Right ventricle myocardium superior (tissue), 1 donor: ENCODE measurements around the gene NLE1. TPM values are rescaled to one million over a fixed set of nuclear protein-coding genes. Genes with fewer than 3 reads are reported as not detected.
"Not testable (repeated sequence)": the region's sequence is repeated elsewhere in the genome, so short reads cannot be mapped to it uniquely, and the experiment has no call there.

Experiments
- ATAC-seq: fragments of 200-7000 bp; cut with Tn5 transposase; one replicate; pipeline ENCODE4 v1.9.1; 2020; ENCODE audit warnings: mild to moderate bottlenecking; ENCODE audit not compliant: poor library complexity
- DNase-seq: peaks from one replicate; pipeline ENCODE4 v3.0.0-alpha.2; 2020
- intact Hi-C: fragments of 100-400 bp; cut with DNase I; formaldehyde crosslinking; loops from one replicate; pipeline ENCODE4 v1.11.2; 2022
- long read RNA-seq: library from polyadenylated mRNA; unstranded; transcript quantifications from one replicate; pipeline ENCODE4 v2.0.0, GENCODE V29; 2021
- total RNA-seq: library from RNA; stranded (reverse); fragmentation: NEBNext Ultra II Directional; extraction: Animal tissue kit (Norgen Biotek cat#: 25700); gene quantifications from one replicate; pipeline ENCODE4 v1.2.1, GENCODE V29; 2021
- donor health status: DM: no; HTN: yes; CAD: no; lungs with severe emphysema.

The NLE1 gene
- total RNA-seq: 3.5 TPM
- long read RNA-seq, full-length matches to known transcripts: 8 of 12 reads
- long read RNA-seq, partial matches to known transcripts: 2 of 12 reads
- long read RNA-seq, other reads (novel, unspliced or antisense): 2 of 12 reads

DNA sequence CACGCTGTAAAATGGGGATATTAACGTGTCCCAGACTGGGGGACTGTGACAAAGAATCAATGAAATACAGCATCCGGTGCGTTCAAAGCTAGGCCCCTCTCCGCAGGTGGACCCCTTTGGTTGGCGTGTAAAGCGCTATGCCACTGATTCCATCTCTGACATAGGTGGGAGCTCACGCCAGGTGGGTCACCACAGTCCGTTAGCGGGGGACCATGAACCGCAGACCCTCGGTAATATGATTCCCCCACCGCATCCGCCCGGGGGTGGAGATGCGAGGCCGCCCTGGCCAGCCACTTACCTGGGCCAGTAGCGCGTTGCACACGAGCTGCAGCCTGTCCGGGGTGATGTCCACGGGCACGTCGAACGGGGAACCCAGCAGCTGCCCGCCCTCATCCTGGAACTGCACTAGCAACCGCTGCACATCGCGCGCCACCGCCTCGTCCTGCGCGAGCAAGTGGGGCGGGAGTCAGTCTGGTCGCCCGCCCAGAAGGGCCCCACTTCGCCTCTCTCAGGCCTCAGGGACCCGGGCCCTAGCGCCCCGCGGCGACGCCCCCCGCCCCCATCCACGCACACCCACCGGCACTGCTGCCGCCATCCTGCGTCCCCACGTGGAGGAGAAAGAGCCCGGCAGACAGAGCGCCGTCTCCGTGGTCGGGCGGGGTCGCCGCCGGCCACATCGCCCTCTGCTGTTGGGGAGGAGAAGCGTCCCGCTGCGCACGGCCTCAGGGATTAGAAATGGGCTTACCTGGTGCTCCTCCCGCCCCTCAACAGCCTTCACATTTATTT, at the start of gene NLE1:
Gene NLE1 (minus strand): TSS at position 623 of the 786 bp plus-strand sequence. CDS start 28 bp downstream, at position 595.
- intact Hi-C loops: no loop called here
- ATAC-seq (peak; percentile 94), DNase-seq (peak; percentile 89)

DNA sequence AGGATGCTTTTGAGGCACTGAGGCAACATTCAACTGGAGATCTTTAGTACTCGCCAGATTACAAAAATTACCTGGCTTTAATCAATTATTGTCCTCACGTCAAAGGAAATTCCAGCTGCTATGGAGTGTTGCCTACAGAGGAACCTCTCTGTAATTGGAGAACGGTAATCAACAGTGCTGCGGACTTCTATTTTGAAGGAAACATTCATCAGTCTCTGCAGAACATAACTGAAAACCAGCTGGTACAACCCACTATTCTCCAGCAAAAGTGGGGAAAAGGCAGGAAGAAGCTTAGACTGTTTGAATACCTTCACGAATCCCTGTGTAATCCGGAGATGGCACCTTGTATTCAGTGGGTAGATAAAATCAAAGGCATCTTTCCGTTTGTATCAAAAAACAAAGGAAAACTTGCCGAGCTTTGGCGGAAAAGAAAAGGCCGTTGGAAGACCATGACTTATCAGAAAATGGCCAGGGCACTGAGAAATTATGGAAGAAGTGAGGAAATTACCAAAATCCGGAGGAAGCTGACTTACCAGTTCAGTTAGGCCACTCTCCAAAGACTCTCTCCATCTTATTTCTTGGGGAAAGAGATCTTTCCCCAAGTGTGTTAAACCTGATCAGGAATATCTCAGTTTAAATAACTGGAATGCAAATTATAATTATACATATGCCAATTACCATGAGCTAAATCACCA, 49.0 kb upstream of the NLE1 start:
- DNase-seq (no peak), ATAC-seq (no peak)
- intact Hi-C loops: no loop called here

DNA sequence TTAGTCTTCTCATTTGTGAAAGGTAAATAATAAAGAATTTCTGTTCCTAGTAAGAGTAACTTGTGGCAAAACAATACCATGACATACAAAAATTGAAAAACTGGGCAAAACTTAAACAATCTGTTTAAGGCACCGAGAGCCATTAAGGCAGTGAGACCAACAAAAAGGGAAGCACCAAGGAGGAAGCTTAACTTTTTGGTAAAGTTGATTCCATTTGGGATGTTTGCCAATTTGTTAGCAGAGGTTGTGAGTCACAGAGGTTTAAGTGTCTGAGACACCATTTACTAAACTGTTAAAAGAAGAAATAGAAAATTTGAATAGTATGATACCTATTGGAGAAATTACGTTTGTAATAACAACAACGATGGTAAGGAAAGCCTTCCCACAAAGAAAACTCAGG, 47.2 kb upstream of the NLE1 start:
- intact Hi-C loops: no loop called here
- DNase-seq: no peak
- no peak for ATAC-seq

DNA sequence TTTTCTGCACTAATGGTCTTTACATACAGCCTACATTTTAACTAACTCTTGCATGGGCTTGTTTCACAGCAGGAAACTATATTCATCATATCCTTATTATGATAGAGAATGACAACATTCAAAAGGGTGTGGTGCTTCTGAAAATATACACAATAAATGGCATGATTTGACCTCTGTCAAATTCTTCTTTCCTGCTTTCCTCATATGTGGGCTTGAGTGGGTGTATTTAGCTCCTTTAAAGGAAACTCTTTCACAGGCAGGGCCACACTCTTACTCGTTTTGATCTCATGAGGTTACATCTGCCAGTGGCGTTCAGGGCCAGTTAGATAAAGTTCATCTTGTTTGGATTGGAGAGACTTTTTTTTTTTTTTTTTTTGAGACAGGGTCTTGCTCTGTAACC, 46.0 kb upstream of the NLE1 start:
- DNase-seq (no peak), ATAC-seq (no peak)
- intact Hi-C loops: no loop called here

- DNase-seq (no peak), ATAC-seq (no peak)
- intact Hi-C loops: no loop called here
Observed at GRCh38 chr17:35187481-35187880, 45.4 kb upstream of the NLE1 start.

- DNase-seq: no peak
- ATAC-seq: no peak
- intact Hi-C loops: no loop called here
Observed at GRCh38 chr17:35185849-35186248, 43.7 kb upstream of the NLE1 start.

DNA sequence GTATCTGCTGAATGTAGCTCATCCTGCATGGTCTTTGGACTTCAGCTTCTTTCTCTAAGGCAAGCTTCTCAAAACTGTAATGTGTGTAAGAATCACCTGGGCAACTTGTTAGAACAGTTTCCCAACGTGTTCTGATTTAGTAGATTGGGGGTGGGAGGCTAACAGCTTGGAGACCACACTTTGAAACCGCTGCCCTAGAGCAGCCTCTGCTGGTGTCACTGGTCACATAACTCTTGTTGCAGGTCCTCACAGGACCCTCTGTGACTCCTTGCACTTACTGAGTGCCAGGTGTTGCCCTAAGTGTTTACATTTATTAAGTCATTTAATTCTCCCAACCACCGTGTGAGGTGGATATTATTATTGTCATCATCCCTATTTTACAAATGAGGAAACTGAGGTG, 42.2 kb upstream of the NLE1 start:
- DNase-seq: no peak
- intact Hi-C loops: no loop called here
- no peak for ATAC-seq

DNA sequence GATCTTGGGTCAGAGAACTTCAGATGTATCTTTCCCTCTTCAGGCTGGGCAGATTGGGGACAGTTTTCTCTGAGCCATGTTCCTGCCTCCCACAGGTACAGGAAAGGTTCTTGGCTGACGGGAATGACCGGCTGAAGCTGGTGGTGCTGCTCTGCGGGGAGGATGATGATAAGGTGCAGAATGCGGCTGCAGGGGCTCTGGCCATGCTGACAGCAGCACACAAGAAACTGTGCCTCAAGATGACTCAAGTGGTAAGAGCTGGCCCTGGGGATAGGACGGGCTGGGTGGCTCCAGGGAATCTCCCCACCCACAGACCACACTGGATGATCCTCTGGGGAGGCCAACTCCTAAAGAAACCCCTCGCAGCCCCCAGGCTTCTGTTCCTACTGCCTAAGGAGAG, 41.2 kb upstream of the NLE1 start:
- DNase-seq: no peak
- intact Hi-C loops: no loop called here
- ATAC-seq: no peak

DNA sequence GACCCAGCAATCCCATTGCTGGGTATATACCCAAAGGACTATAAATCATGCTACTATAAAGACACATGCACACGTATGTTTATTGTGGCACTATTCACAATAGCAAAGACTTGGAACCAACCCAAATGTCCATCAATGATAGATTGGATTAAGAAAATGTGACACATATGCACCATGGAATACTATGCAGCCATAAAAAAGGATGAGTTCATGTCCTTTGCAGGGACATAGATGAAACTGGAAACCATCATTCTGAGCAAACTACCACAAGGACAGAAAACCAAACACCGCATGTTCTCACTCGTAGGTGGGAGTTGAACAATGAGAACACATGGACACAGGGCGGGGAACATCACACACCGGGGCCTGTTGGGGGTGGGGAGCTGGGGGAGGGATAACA, 37.3 kb upstream of the NLE1 start:
- ATAC-seq, DNase-seq, intact Hi-C loops: not testable (repeated sequence)

- DNase-seq: no peak
- ATAC-seq: no peak
- intact Hi-C loops: no loop called here
Observed at GRCh38 chr17:35176897-35177296, 34.8 kb upstream of the NLE1 start.

- DNase-seq (no peak), ATAC-seq (no peak)
- intact Hi-C loops: no loop called here
Observed at GRCh38 chr17:35175638-35176415, 33.7 kb upstream of the NLE1 start.

DNA sequence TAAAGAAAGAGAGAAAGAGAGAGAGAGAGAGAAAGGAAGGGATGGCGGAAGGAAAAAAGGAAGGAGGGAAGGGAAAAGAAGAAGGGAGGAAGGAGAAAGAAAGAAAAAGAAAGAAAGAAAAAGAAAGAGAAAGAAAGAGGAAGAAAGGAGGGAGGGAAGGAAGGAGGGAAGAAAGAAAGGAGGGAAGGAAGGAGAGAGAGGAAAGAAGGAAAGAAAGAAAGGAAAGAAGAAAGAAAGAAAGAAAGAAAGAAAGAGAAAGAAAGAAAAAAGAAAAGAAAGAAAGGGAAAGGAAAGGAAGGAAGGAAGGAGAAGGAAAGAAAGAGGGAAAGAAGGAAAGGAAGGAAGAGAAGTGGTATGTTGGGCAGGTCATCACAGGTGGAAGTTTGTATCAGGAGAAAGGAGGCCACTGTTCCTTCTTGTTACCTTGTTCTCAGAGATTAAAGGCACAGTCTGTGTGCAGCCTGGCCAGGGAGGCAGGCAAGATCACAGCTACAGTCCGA, 32.8 kb upstream of the NLE1 start:
- intact Hi-C loops: loop anchor here (5.0 kb wide), 2 partner anchors 362 to 572 kb away; partner anchors contain the start of gene SLFN12L
- ATAC-seq (no peak), DNase-seq (no peak)

DNA sequence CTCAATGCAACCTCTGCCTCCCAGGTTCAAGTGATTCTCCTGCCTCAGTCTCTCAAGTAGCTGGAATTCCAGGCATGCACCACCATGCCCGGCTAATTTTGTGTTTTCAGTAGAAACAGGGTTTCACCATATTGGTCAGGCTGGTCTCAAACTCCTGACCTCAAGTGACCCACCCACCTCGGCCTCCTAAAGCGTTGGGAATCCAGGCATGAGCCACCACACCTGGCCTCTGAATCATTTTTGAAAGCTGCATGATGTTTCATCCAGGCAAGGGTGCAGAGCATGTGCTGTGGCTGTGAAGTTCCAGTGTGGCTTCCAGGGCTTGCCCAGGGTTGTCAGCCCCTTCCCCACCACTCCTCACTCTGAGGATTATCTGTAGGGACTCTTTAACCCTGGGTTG, 30.2 kb upstream of the NLE1 start:
- ATAC-seq, DNase-seq: not testable (repeated sequence)
- intact Hi-C loops: loop anchor here (2.0 to 5.0 kb wide), 3 partner anchors 68 to 575 kb away; partner anchors contain the start of gene SLFN12L

- DNase-seq: no peak
- no peak for ATAC-seq
- intact Hi-C loops: loop anchor here (2.0 to 5.0 kb wide), 3 partner anchors 69 to 575 kb away; partner anchors contain the start of gene SLFN12L
Observed at GRCh38 chr17:35171834-35172233, 29.7 kb upstream of the NLE1 start.

GRCh38 chr17:35170968-35171771, 29.1 kb upstream of the NLE1 start:
- no peak for ATAC-seq
- intact Hi-C loops: loop anchor here (5.0 kb wide), 2 partner anchors 366 to 576 kb away; partner anchors contain the start of gene SLFN12L
- DNase-seq: no peak

GRCh38 chr17:35169835-35170363, 27.8 kb upstream of the NLE1 start:
- ATAC-seq: no peak
- intact Hi-C loops: loop anchor here (5.0 kb wide), 2 partner anchors 367 to 577 kb away; partner anchors contain the start of gene SLFN12L

GRCh38 chr17:35167666-35168065, 25.6 kb upstream of the NLE1 start:
- ATAC-seq (no peak), DNase-seq (no peak)
- intact Hi-C loops: no loop called here

More at GRCh38 chr17:35169835-35170363, 27.8 kb upstream of the NLE1 start:
- no peak for DNase-seq

- DNase-seq: no peak
- no peak for ATAC-seq
- intact Hi-C loops: no loop called here
Observed at GRCh38 chr17:35167046-35167445, 24.9 kb upstream of the NLE1 start.
